KMS-11 (cell line): ENCODE measurements around the gene ANKRD33B.
"Not testable (repeated sequence)": the region's sequence is repeated elsewhere in the genome, so short reads cannot be mapped to it uniquely, and the experiment has no call there.

Source experiments
- H2AFZ ChIP-seq: fragments of 200-600 bp; sonication (generic); 2 replicates; pipeline ENCODE4 v1.6.1; 2016; ENCODE audit warnings: antibody characterized with exemption, mixed run types, low read depth
- H3K27ac ChIP-seq: fragments of 200-600 bp; sonication (generic); 2 replicates; pipeline ENCODE4 v1.6.1; 2016; ENCODE audit warnings: mild to moderate bottlenecking, mixed run types
- H3K27me3 ChIP-seq: fragments of 200-600 bp; sonication (generic); 2 replicates; pipeline ENCODE4 v1.6.1; 2017; ENCODE audit warnings: mild to moderate bottlenecking, low read depth, mixed run types, moderate library complexity; ENCODE audit not compliant: insufficient read depth
- H3K36me3 ChIP-seq: fragments of 200-600 bp; sonication (generic); 2 replicates; pipeline ENCODE4 v1.6.1; 2017; ENCODE audit warnings: mild to moderate bottlenecking, mixed run types; ENCODE audit not compliant: insufficient read depth
- H3K4me1 ChIP-seq: fragments of 200-600 bp; sonication (generic); 2 replicates; pipeline ENCODE4 v1.6.1; 2016; ENCODE audit warnings: mild to moderate bottlenecking, low read depth, mixed run types; ENCODE audit not compliant: poor library complexity, severe bottlenecking
- H3K4me2 ChIP-seq: fragments of 200-600 bp; sonication (generic); 2 replicates; pipeline ENCODE4 v1.7.0; 2016; ENCODE audit warnings: mild to moderate bottlenecking, mixed run types
- H3K4me3 ChIP-seq: fragments of 200-600 bp; sonication (generic); IDR thresholded peaks from 2 replicates; pipeline ENCODE4 v1.6.1; 2017; ENCODE audit warnings: low read depth, low read length, mixed read lengths; ENCODE audit not compliant: insufficient read depth
- H3K79me2 ChIP-seq: fragments of 200-600 bp; sonication (generic); 2 replicates; pipeline ENCODE4 v1.6.1; 2016; ENCODE audit warnings: low read depth, mixed run types; ENCODE audit not compliant: insufficient read depth
- H3K9ac ChIP-seq: fragments of 200-600 bp; sonication (generic); 2 replicates; pipeline ENCODE4 v1.6.1; 2016; ENCODE audit warnings: mild to moderate bottlenecking, mixed run types
- H4K20me1 ChIP-seq: fragments of 200-600 bp; sonication (generic); 2 replicates; pipeline ENCODE4 v1.6.1; 2016; ENCODE audit warnings: mild to moderate bottlenecking, mixed run types; ENCODE audit not compliant: insufficient read depth
- TF ChIP-seq, protein P1 (sequence below): fragments of 200-600 bp; sonication (generic); conservative IDR thresholded peaks from 2 replicates; pipeline ENCODE4 v1.6.1; 2017; ENCODE audit warnings: low read depth, mild to moderate bottlenecking, antibody characterized with exemption, low read length, moderate library complexity, mixed read lengths

ANKRD33B gene

DNA sequence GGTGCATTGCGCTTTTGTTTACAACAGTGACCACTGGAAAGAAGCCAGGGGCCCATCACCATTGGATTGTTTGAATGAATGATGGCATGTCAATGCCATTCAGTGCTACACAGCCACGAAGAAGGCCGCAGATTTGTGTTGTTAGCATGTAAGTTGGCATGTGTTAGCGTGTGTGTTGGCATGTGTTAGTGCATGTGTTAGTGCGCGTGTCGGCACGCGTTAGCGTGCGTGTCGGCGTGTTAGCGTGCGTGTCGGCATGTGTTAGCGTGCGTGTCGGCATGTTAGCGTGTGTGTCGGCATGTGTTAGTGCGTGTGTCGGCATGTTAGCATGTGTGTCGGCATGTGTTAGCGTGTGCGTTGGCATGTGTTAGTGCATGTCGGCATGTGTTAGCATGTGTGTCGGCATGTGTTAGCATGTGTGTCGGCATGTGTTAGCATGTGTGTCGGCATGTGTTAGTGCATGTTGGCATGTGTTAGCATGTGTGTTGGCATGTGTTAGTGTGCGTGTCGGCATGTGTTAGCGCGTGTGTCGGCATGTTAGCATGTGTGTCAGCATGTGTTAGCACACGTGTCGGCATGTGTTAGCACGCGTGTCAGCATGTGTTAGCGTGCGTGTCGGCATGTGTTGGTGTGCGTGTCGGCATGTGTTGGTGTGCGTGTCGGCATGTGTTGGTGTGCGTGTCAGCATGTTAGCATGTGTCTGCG lies 15.3 kb upstream of the ANKRD33B start:
- no peak overlapping the region for H3K4me3 ChIP-seq

DNA sequence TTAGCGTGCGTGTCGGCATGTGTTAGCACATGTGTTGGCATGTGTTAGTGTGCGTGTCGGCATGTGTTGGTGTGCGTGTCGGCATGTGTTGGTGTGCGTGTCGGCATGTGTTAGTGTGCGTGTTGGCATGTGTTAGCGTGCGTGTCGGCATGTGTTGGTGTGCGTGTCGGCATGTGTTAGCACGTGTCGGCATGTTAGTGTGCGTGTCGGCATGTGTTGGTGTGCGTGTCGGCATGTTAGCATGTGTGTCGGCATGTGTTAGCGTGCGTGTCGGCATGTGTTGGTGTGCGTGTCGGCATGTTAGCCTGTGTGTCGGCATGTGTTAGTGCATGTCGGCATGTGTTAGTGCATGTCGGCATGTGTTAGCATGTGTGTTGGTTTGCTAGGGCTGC lies 14.8 kb upstream of the ANKRD33B start:
- H3K36me3 ChIP-seq, H4K20me1 ChIP-seq, H3K4me3 ChIP-seq, H2AFZ ChIP-seq, H3K27me3 ChIP-seq, H3K27ac ChIP-seq, H3K4me1 ChIP-seq, H3K4me2 ChIP-seq, H3K79me2 ChIP-seq, H3K9ac ChIP-seq: not testable (repeated sequence)

More for the DNA sequence above, 15.3 kb upstream of the ANKRD33B start:
- H3K79me2 ChIP-seq, result no peaks in the 10 kb centered on the region
- TF ChIP-seq, protein P1, sequence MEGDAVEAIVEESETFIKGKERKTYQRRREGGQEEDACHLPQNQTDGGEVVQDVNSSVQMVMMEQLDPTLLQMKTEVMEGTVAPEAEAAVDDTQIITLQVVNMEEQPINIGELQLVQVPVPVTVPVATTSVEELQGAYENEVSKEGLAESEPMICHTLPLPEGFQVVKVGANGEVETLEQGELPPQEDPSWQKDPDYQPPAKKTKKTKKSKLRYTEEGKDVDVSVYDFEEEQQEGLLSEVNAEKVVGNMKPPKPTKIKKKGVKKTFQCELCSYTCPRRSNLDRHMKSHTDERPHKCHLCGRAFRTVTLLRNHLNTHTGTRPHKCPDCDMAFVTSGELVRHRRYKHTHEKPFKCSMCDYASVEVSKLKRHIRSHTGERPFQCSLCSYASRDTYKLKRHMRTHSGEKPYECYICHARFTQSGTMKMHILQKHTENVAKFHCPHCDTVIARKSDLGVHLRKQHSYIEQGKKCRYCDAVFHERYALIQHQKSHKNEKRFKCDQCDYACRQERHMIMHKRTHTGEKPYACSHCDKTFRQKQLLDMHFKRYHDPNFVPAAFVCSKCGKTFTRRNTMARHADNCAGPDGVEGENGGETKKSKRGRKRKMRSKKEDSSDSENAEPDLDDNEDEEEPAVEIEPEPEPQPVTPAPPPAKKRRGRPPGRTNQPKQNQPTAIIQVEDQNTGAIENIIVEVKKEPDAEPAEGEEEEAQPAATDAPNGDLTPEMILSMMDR, result no peak
- H3K27ac ChIP-seq, result no peak overlapping the region
- no peaks in the 10 kb centered on the region for H3K36me3 ChIP-seq
- no peak overlapping the region for H3K9ac ChIP-seq
- H3K4me2 ChIP-seq, result no peak overlapping the region
- no peak overlapping the region for H2AFZ ChIP-seq
- H4K20me1 ChIP-seq, result no peaks in the 10 kb centered on the region
- no peaks in the 10 kb centered on the region for H3K27me3 ChIP-seq
- no peaks in the 10 kb centered on the region for H3K4me1 ChIP-seq

DNA sequence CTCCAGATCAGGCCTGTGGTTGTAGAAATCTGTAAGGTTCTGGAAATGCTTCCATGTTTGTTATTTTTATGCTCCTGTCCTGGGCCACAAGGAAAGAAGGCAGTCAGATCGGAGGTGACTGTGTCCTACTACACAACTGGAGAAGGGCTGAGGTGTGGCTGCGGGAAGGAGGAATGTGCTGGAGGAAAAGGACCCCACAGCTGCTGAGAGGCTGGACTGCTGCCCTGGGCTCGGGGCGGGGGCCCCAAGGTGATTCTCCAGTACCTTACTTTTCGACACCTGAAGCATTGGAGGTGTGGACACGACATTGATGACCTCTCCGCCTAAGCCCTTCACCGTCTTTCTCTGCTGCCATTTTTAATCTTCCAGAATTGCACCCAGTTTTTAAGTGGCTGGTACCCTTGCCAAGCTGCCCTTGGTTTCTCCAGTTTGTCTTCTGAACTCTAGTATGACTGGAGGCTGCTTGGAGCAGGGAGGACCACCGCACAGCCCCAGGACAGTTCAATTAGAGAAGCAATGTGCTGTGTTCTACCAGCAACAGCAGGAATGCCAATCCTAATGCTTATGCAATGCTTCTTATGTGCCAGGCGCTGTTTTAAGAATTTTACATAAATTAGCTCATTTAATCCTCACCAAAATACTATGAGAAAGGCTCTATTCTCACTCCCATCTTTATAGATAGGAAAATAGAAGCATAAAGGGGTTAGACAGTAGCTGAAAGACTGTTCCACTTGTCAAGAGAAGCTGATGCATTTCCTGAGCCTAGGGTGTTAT lies 13.5 kb upstream of the ANKRD33B start:
- Histone ChIP-seq H3K9ac (no peak overlapping the region), H3K36me3 (no peaks in the 10 kb centered on the region), H3K27me3 (no peaks in the 10 kb centered on the region), H3K4me2 (no peak overlapping the region), H4K20me1 (no peaks in the 10 kb centered on the region), H2AFZ (no peak overlapping the region), H3K4me3 (no peak overlapping the region), H3K4me1 (no peaks in the 10 kb centered on the region), H3K79me2 (no peaks in the 10 kb centered on the region), H3K27ac (no peak overlapping the region)
- TF ChIP-seq, protein P1, result no peak

DNA sequence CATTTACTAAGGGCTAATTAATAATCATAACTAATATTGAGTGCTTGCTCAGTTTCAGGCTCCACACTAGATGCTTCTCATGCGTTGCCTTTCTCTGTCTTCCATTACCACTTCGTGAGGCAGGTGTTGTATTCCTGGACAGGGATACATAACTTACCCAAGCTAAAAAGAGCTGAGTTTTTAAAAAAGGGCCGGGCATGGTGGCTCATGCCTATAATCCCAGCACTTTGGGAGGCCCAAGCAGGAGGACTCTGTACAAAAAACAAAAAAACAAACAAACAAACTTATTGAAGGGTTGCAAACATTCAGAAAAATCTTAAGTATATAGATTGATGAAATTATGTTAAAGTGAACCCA lies 12.1 kb upstream of the ANKRD33B start:
- Histone ChIP-seq H3K36me3 (no peaks in the 10 kb centered on the region), H3K27me3 (no peaks in the 10 kb centered on the region), H3K4me1 (no peaks in the 10 kb centered on the region), H3K4me3 (no peak overlapping the region), H2AFZ (no peak overlapping the region), H4K20me1 (no peaks in the 10 kb centered on the region), H3K4me2 (no peak overlapping the region), H3K9ac (no peak overlapping the region), H3K79me2 (no peaks in the 10 kb centered on the region), H3K27ac (no peak overlapping the region)
- TF ChIP-seq, protein P1, result no peak
